ENCODE data around the gene IQSEC1.

The IQSEC1 gene

GRCh38 chr3:12999147-13000140, 73.8 kb downstream of the IQSEC1 start:
- no peak for DNase-seq (ENCODE audit: low spot score)

- DNase-seq (ENCODE audit: low spot score), result no peak
These were observed 74.6 kb downstream of the IQSEC1 start for GRCh38 chr3:12998648-12999047.

GRCh38 chr3:12997387-12997786, 75.8 kb downstream of the IQSEC1 start:
- DNase-seq (ENCODE audit: low spot score), result no peak

GRCh38 chr3:12996181-12996506, 77.1 kb downstream of the IQSEC1 start:
- DNase-seq (ENCODE audit: low spot score), result no peak

GRCh38 chr3:12995389-12996180, 77.6 kb downstream of the IQSEC1 start:
- no peak for DNase-seq (ENCODE audit: low spot score)

- DNase-seq (ENCODE audit: low spot score), result peak; percentile 99
These were observed 78.4 kb downstream of the IQSEC1 start for GRCh38 chr3:12994607-12995388.

- peak; percentile 80 for DNase-seq (ENCODE audit: low spot score)
These were observed 78.9 kb downstream of the IQSEC1 start for GRCh38 chr3:12994357-12994606.

DNA sequence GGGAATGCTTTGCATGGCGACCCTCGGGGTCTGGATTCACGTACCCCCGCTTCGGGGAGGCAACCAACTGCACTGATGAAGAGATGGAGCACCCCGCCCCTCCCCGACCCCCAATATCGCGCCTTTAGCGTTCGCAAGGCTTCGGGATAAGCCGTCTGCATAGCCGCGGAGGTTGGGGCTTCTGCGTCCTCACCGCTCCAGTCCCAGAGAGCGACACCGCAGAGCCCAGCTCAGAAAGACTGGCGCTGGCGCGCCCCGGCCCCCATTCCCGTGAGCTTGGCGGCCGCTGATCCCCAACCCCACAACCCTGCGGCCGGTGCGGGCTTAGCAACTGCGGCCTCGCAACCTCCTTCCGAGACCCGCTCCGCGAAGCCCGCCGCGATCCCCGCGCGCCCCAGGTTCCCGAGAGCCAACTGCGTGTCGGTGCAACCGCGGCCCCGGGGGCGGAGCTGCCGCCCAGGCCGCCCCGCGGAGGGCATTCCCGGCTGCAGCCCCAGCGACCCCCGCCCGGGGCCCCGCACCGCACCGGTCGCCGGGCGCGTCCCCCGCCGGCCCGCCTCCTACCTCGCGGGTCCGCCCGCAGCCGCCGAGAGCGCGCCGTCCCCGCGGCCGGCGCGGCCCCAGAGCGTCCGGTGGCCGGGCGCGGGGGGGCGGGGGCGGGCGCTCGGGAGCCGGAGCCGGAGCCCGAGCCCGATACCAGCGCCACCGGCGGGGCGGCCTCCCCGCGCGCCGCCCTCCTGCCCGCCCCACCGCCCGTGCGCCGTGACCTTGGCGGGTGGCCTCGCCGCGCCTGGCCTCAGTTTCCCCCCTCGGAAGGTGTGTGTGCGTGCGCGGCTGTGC, 79.5 kb downstream of the IQSEC1 start:
- peak; percentile 64 for DNase-seq (ENCODE audit: low spot score)

GRCh38 chr3:12992629-12993516, 80.4 kb downstream of the IQSEC1 start:
- peak; percentile 72 for DNase-seq (ENCODE audit: low spot score)

DNA sequence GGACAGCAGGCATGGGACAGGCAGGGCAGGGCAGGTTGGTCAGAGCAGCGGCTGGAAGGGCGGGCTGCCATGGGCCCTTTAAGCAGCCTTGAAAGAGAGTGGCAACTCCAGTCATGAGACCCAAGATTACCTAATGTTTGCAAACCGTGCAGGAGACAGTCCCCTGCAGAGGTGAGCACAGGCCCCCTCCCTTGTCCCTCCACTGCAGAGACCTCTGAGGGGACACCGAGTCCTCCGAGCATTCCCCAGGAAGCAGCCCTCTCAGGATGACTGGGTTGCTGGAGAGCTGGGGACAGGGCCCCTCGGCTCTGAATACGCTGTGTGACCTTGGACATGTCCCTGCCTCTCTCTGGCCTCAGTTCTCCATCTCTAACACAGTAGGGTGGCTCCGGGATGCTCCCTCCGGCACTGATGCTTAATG, 81.4 kb downstream of the IQSEC1 start:
- DNase-seq (ENCODE audit: low spot score), result no peak

- DNase-seq (ENCODE audit: low spot score), result no peak
These were observed 81.8 kb downstream of the IQSEC1 start for GRCh38 chr3:12991481-12991837.

- no peak for DNase-seq (ENCODE audit: low spot score)
These were observed 82.3 kb downstream of the IQSEC1 start for GRCh38 chr3:12990781-12991480.

DNA sequence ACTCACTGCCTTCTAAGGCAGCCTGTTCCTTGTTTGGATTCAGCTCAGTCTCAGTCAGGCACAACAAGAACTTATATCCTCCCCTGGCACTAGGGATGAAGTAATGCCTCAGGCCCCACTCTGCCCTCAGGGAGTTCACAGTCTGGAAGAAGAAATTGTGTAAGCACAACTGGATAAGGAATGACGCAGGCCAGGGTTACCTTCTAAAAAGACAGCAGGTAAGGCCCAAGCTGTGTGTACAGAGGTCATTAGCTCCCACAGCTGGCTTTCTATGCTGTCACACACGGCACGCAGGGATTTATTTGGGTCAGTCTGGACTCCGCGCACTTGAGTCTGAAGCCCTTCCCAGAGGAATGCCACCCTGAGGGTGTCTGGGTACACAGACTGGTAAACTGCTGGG, 82.9 kb downstream of the IQSEC1 start:
- DNase-seq (ENCODE audit: low spot score), result no peak

GRCh38 chr3:12988728-12989454, 84.3 kb downstream of the IQSEC1 start:
- no peak for DNase-seq (ENCODE audit: low spot score)

GRCh38 chr3:12987602-12988001, 85.6 kb downstream of the IQSEC1 start:
- no peak for DNase-seq (ENCODE audit: low spot score)

GRCh38 chr3:12986986-12987385, 86.2 kb downstream of the IQSEC1 start:
- DNase-seq (ENCODE audit: low spot score), result no peak

GRCh38 chr3:12986521-12986920, 86.7 kb downstream of the IQSEC1 start:
- no peak for DNase-seq (ENCODE audit: low spot score)

GRCh38 chr3:12986031-12986430, 87.2 kb downstream of the IQSEC1 start:
- DNase-seq (ENCODE audit: low spot score), result no peak

DNA sequence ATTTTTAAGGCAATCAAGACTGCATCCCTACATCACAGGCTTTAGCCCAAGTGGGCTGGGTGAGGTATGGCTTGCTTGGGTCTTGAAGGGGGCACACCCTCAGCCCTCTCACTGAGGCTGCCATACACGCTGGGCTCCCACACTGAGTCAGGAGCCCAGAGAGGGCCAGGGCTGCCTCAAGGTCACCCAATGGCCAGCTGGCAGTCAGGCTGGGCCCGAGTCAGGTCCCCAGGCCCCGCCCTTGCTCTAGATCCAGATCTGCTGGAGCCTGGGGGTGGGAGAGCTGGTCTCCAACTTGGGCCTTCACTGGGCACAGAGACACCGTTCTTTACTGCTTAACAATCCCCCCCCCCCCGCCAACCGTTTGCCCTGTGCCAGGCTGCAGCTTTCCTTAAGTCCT, 88.1 kb downstream of the IQSEC1 start:
- no peak for DNase-seq (ENCODE audit: low spot score)
